Measurements from ENCODE around the gene EVA1A. TPM values are rescaled to one million over a fixed set of nuclear protein-coding genes. Genes with fewer than 3 reads are reported as not detected.
A peak's percentile ranks its signal among the peaks of the same experiment; 100 is the strongest.

Gene EVA1A
- total and polyA plus RNA-seq, 4 donors = 30.1 to 102 (median 43.5) TPM

DNA sequence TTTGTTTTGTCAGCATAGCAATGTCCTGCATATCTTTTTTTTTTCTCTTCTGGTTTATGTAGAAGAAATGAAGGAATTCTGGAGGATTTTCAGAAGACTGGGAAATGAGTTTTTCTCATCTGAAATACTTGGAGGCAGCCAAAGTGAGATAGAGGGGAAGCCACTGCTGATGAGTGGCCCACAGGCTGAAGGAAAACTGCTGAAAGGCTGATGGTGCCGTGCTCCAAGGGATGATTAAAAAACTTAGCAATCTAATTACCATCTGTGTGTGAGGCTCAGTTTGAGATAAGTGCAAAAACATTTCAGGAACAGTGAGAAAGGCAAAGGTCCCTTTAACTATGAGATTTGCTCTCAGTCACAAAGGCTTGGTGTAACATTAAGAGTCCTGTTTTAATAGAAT is 98.5 kb downstream of the EVA1A start:
- Histone ChIP-seq H3K4me1 (ENCODE audit: control insufficient read depth in 5 of 5, insufficient read depth in 5 of 5, low read length in 5 of 5) (peaks cover 0 to 27% (median 0%) of the 10 kb centered on the region in 5 donors), H3K9ac (ENCODE audit: insufficient read depth in 1 of 2, low read length in 2 of 2) (no peak overlapping the region), H3K27ac (ENCODE audit: low read depth in 1 of 2, low read length in 1 of 2) (no peak overlapping the region), H3K27me3 (ENCODE audit: control insufficient read depth in 3 of 3, insufficient read depth in 3 of 3, low read length in 2 of 3) (no peaks in the 10 kb centered on the region), H3K9me3 (ENCODE audit: control insufficient read depth in 4 of 4, insufficient read depth in 3 of 4, low read length in 3 of 4) (no peaks in the 10 kb centered on the region), H3K4me3 (no peak overlapping the region), H3K36me3 (ENCODE audit: control insufficient read depth in 4 of 4, insufficient read depth in 4 of 4, low read length in 4 of 4) (no peaks in the 10 kb centered on the region)
- DNase-seq = peak in 2 of 3 donors; percentile 43 to 46
- 74 to 79% methylated on average over 1 of the region's 1 CpG for WGBS, 2 donors
- no peak for ATAC-seq (ENCODE audit: insufficient read depth, low FRiP score)
- TF ChIP-seq, protein P1, sequence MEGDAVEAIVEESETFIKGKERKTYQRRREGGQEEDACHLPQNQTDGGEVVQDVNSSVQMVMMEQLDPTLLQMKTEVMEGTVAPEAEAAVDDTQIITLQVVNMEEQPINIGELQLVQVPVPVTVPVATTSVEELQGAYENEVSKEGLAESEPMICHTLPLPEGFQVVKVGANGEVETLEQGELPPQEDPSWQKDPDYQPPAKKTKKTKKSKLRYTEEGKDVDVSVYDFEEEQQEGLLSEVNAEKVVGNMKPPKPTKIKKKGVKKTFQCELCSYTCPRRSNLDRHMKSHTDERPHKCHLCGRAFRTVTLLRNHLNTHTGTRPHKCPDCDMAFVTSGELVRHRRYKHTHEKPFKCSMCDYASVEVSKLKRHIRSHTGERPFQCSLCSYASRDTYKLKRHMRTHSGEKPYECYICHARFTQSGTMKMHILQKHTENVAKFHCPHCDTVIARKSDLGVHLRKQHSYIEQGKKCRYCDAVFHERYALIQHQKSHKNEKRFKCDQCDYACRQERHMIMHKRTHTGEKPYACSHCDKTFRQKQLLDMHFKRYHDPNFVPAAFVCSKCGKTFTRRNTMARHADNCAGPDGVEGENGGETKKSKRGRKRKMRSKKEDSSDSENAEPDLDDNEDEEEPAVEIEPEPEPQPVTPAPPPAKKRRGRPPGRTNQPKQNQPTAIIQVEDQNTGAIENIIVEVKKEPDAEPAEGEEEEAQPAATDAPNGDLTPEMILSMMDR (IDR thresholded peaks at IDR 0.05; ENCODE audit: control extremely low read depth, extremely low read depth) = no peak

DNA sequence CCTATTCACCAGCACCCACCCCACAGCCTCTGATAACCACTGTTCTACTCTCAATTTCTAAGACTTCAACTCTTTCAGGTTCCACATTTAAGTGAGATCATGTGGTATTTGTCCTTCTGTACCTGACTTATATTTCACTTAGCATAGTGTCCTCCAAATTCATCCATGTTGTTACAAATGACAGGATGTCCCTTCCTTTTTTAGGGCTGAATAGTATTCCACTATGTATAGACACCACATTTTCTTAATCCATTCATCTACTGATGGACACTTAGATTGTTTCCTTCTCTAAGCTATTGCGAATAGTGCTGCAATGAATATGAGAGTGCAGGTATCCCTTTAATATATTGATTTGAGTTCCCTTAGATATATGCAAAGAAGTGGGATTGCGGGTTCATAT is 100.1 kb downstream of the EVA1A start:
- Histone ChIP-seq H3K27me3 (ENCODE audit: control insufficient read depth in 3 of 3, insufficient read depth in 3 of 3, low read length in 2 of 3) (no peaks in the 10 kb centered on the region), H3K36me3 (ENCODE audit: control insufficient read depth in 4 of 4, insufficient read depth in 4 of 4, low read length in 4 of 4) (no peaks in the 10 kb centered on the region), H3K4me1 (ENCODE audit: control insufficient read depth in 5 of 5, insufficient read depth in 5 of 5, low read length in 5 of 5) (peaks cover 0 to 27% (median 0%) of the 10 kb centered on the region in 5 donors), H3K9ac (ENCODE audit: insufficient read depth in 1 of 2, low read length in 2 of 2) (no peak overlapping the region), H3K4me3 (no peak overlapping the region), H3K27ac (ENCODE audit: low read depth in 1 of 2, low read length in 1 of 2) (no peak overlapping the region), H3K9me3 (ENCODE audit: control insufficient read depth in 4 of 4, insufficient read depth in 3 of 4, low read length in 3 of 4) (no peaks in the 10 kb centered on the region)
- TF ChIP-seq, protein P1 (IDR thresholded peaks at IDR 0.05; ENCODE audit: control extremely low read depth, extremely low read depth) = no peak
- WGBS, 2 donors = 99 to 100% methylated on average over 2 of the region's 2 CpGs
- DNase-seq (no peak), ATAC-seq (ENCODE audit: insufficient read depth, low FRiP score) (no peak)

DNA sequence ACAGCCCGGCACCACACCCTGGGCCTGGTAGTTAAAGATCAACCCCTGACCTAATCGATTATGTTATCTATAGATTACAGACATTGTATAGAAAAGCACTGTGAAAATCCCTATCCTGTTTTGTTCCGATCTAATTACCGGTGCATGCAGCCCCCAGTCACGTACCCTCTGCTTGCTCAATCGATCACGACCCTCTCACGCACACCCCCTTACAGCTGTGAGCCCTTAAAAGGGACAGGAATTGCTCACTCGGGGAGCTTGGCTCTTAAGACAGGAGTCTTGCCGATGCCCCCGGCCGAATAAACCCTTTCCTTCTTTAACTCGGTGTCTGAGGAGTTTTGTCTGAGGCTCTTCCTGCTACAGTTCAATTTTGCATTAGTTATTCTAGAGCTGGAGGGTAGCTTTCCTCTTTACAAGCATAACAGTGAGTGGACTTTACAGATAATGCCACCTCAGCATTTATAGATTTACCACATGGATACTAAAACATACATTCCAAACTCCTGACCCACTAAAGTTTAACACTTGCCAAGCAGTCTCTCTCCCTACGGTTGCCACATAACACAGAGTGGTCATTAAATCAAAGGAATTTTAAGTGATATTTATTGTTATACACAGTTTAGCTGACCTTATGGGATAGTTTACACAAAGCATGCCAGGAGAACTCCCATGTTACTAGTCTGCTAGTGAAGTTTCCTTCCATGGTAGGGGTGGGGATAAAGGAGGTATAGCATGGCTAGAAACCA is 101.0 kb downstream of the EVA1A start:
- DNase-seq = peak; percentile 20 to 80 (median 67)
- no peak overlapping the region for H3K9ac ChIP-seq (ENCODE audit: insufficient read depth in 1 of 2, low read length in 2 of 2)
- H3K4me3 ChIP-seq = no peak overlapping the region
- WGBS, 2 donors = 77 to 79% methylated on average over 14 of the region's 14 CpGs
- H3K4me1 ChIP-seq (ENCODE audit: control insufficient read depth in 5 of 5, insufficient read depth in 5 of 5, low read length in 5 of 5) = peaks cover 0 to 27% (median 0%) of the 10 kb centered on the region in 5 donors
- no peaks in the 10 kb centered on the region for H3K9me3 ChIP-seq (ENCODE audit: control insufficient read depth in 4 of 4, insufficient read depth in 3 of 4, low read length in 3 of 4)
- ATAC-seq (ENCODE audit: insufficient read depth, low FRiP score) = no peak
- no peaks in the 10 kb centered on the region for H3K36me3 ChIP-seq (ENCODE audit: control insufficient read depth in 4 of 4, insufficient read depth in 4 of 4, low read length in 4 of 4)
- no peaks in the 10 kb centered on the region for H3K27me3 ChIP-seq (ENCODE audit: control insufficient read depth in 3 of 3, insufficient read depth in 3 of 3, low read length in 2 of 3)
- TF ChIP-seq, protein P1 (IDR thresholded peaks at IDR 0.05; ENCODE audit: control extremely low read depth, extremely low read depth) = no peak
- H3K27ac ChIP-seq (ENCODE audit: low read depth in 1 of 2, low read length in 1 of 2) = no peak overlapping the region
